Nephron progenitor cell (in vitro differentiated cells): ENCODE measurements around the gene HIP1.

ENCODE experiments used
- DNase-seq: peaks from one replicate; pipeline ENCODE4 v3.0.0; 2021
- H3K27ac Mint-ChIP-seq: 2 replicates; pipeline ENCODE4 v1.8.0; 2021; ENCODE audit warnings: mild to moderate bottlenecking, moderate library complexity, mixed read lengths
- H3K27me3 Mint-ChIP-seq: 2 replicates; pipeline ENCODE4 v1.8.0; 2021; ENCODE audit warnings: mild to moderate bottlenecking, low read depth, mixed read lengths; ENCODE audit not compliant: poor library complexity
- H3K36me3 Mint-ChIP-seq: 2 replicates; pipeline ENCODE4 v1.8.0; 2021; ENCODE audit warnings: low read depth, mixed read lengths
- H3K4me1 Mint-ChIP-seq: 2 replicates; pipeline ENCODE4 v1.8.0; 2021; ENCODE audit warnings: mixed read lengths
- H3K4me3 Mint-ChIP-seq: 2 replicates; pipeline ENCODE4 v1.8.0; 2021; ENCODE audit warnings: mild to moderate bottlenecking, moderate library complexity, mixed read lengths
- H3K9me3 Mint-ChIP-seq: 2 replicates; pipeline ENCODE4 v1.8.0; 2021; ENCODE audit warnings: mild to moderate bottlenecking, moderate library complexity, mixed read lengths
- CTCF ChIP-seq: fragments of 200-600 bp; sonication (generic); IDR thresholded peaks from 2 replicates; pipeline ENCODE4 v1.5.0; 2021; ENCODE audit warnings: antibody characterized with exemption

Gene HIP1

GRCh38 chr7:75704928-75705327 lies 33.8 kb downstream of the HIP1 start:
- DNase-seq: no peak
- Mint-ChIP-seq H3K27me3 (no peaks in the 10 kb centered on the region), H3K4me3 (no peak overlapping the region), H3K27ac (no peak overlapping the region), H3K9me3 (peaks cover 19% of the 10 kb centered on the region), H3K36me3 (peaks cover 13% of the 10 kb centered on the region), H3K4me1 (peaks cover 7% of the 10 kb centered on the region)
- TF ChIP-seq CTCF: no peak

GRCh38 chr7:75702515-75702914 lies 36.2 kb downstream of the HIP1 start:
- H3K4me1 Mint-ChIP-seq: peaks cover 9% of the 10 kb centered on the region
- peak overlapping the region; percentile 84 for H3K27ac Mint-ChIP-seq
- H3K27me3 Mint-ChIP-seq: peaks cover under 1% of the 10 kb centered on the region
- H3K9me3 Mint-ChIP-seq: no peaks in the 10 kb centered on the region
- no peak for DNase-seq
- TF ChIP-seq CTCF: no peak
- no peak overlapping the region for H3K4me3 Mint-ChIP-seq
- no peaks in the 10 kb centered on the region for H3K36me3 Mint-ChIP-seq

- no peak for TF ChIP-seq CTCF
- no peak for DNase-seq
- peaks cover 28% of the 10 kb centered on the region for H3K4me1 Mint-ChIP-seq
- H3K4me3 Mint-ChIP-seq: no peak overlapping the region
- peaks cover 7% of the 10 kb centered on the region for H3K27me3 Mint-ChIP-seq
- peaks cover under 1% of the 10 kb centered on the region for H3K36me3 Mint-ChIP-seq
- peak overlapping the region; percentile 68 for H3K27ac Mint-ChIP-seq
- H3K9me3 Mint-ChIP-seq: no peaks in the 10 kb centered on the region
Measured at GRCh38 chr7:75699993-75700392, 38.7 kb downstream of the HIP1 start.

- Mint-ChIP-seq H3K27ac (no peak overlapping the region), H3K36me3 (peaks cover 8% of the 10 kb centered on the region), H3K9me3 (peaks cover 6% of the 10 kb centered on the region), H3K4me1 (peaks cover 39% of the 10 kb centered on the region), H3K27me3 (peaks cover 13% of the 10 kb centered on the region), H3K4me3 (no peak overlapping the region)
- no peak for DNase-seq
- no peak for TF ChIP-seq CTCF
Measured at GRCh38 chr7:75698358-75698757, 40.4 kb downstream of the HIP1 start.

- Mint-ChIP-seq H3K4me3 (no peak overlapping the region), H3K9me3 (peaks cover 6% of the 10 kb centered on the region), H3K36me3 (peaks cover 12% of the 10 kb centered on the region), H3K27me3 (peaks cover 13% of the 10 kb centered on the region), H3K27ac (peak overlapping the region; percentile 50), H3K4me1 (peaks cover 32% of the 10 kb centered on the region)
- no peak for DNase-seq
- TF ChIP-seq CTCF: no peak
Measured at GRCh38 chr7:75696263-75697037, 42.3 kb downstream of the HIP1 start.
